Measurements from ENCODE around the gene UCK1. TPM values are rescaled to one million over a fixed set of nuclear protein-coding genes. Genes with fewer than 3 reads are reported as not detected.

The UCK1 gene
- total RNA-seq, 1 donor from 2014 or later = 32.4 TPM

- Mint-ChIP-seq H3K4me3 (ENCODE audit: low read depth) (no peak overlapping the region), H3K36me3 (ENCODE audit: insufficient read depth) (peaks cover 4% of the 10 kb centered on the region)
- TF ChIP-seq CTCF (IDR thresholded peaks at IDR 0.05; ENCODE audit: unreplicated experiment) = no peak
These were observed 8.3 kb upstream of the UCK1 start for GRCh38 chr9:131539223-131539923.

GRCh38 chr9:131537946-131538345 lies 6.9 kb upstream of the UCK1 start:
- no peaks in the 10 kb centered on the region for H3K36me3 Mint-ChIP-seq (ENCODE audit: insufficient read depth)
- no peak overlapping the region for H3K27ac Mint-ChIP-seq
- no peak for TF ChIP-seq CTCF (IDR thresholded peaks at IDR 0.05; ENCODE audit: unreplicated experiment)
- peaks cover 8% of the 10 kb centered on the region for H3K4me1 Mint-ChIP-seq (ENCODE audit: low read depth)
- no peak for DNase-seq (ENCODE audit: low spot score, unreplicated experiment)
- H3K4me3 Mint-ChIP-seq (ENCODE audit: low read depth) = no peak overlapping the region
- H3K27me3 Mint-ChIP-seq = no peaks in the 10 kb centered on the region
- peaks cover 7% of the 10 kb centered on the region for H3K9me3 Mint-ChIP-seq (ENCODE audit: low read depth)

More at GRCh38 chr9:131539223-131539923, 8.3 kb upstream of the UCK1 start:
- peaks cover 6% of the 10 kb centered on the region for H3K4me1 Mint-ChIP-seq (ENCODE audit: low read depth)
- peaks cover 14% of the 10 kb centered on the region for H3K9me3 Mint-ChIP-seq (ENCODE audit: low read depth)
- no peaks in the 10 kb centered on the region for H3K27me3 Mint-ChIP-seq
- DNase-seq (ENCODE audit: low spot score, unreplicated experiment) = no peak
- no peak overlapping the region for H3K27ac Mint-ChIP-seq

DNA sequence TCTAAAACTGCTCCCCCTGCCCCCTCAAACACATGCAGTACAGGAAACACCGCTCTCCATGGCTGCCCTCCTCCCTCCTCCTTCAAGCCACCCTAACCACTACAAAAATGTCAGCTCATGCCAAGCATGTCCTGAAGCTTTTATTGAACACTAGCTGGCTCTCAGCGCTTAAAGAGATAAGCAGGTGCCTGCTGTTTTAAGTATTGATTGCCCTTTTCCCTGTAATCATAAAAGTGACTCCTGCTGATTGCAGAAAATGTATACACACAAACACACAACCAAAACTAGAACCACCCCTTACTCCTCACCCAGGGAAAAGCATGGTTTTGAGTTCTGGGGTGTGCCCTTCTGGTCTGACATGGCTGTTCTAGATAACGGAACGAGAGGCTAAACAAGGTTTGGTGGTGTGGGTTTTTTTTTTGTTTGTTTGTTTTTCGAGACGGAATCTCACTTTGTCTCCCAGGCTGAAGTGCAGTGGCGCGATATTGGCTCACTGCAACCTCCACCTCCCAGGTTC lies 3.7 kb upstream of the UCK1 start:
- Mint-ChIP-seq H3K9me3 (ENCODE audit: low read depth) (no peaks in the 10 kb centered on the region), H3K27me3 (no peaks in the 10 kb centered on the region), H3K36me3 (ENCODE audit: insufficient read depth) (no peaks in the 10 kb centered on the region), H3K4me1 (ENCODE audit: low read depth) (peaks cover 17% of the 10 kb centered on the region), H3K27ac (peak overlapping the region; percentile 85), H3K4me3 (ENCODE audit: low read depth) (peak overlapping the region; percentile 29)
- DNase-seq (ENCODE audit: low spot score, unreplicated experiment) = no peak
- no peak for TF ChIP-seq CTCF (IDR thresholded peaks at IDR 0.05; ENCODE audit: unreplicated experiment)

GRCh38 chr9:131530546-131530919 lies 530 bp downstream of the UCK1 start:
- H3K27ac Mint-ChIP-seq = no peak overlapping the region
- no peaks in the 10 kb centered on the region for H3K27me3 Mint-ChIP-seq
- H3K36me3 Mint-ChIP-seq (ENCODE audit: insufficient read depth) = peaks cover 4% of the 10 kb centered on the region
- peaks cover 18% of the 10 kb centered on the region for H3K4me1 Mint-ChIP-seq (ENCODE audit: low read depth)
- peak; percentile 24 for TF ChIP-seq CTCF (IDR thresholded peaks at IDR 0.05; ENCODE audit: unreplicated experiment)
- DNase-seq (ENCODE audit: low spot score, unreplicated experiment) = peak; percentile 30
- peak overlapping the region; percentile 82 for H3K4me3 Mint-ChIP-seq (ENCODE audit: low read depth)
- H3K9me3 Mint-ChIP-seq (ENCODE audit: low read depth) = no peaks in the 10 kb centered on the region

GRCh38 chr9:131529597-131530545 lies 1.2 kb downstream of the UCK1 start:
- no peak for DNase-seq (ENCODE audit: low spot score, unreplicated experiment)
- TF ChIP-seq CTCF (IDR thresholded peaks at IDR 0.05; ENCODE audit: unreplicated experiment) = no peak
- H3K4me1 Mint-ChIP-seq (ENCODE audit: low read depth) = peaks cover 17% of the 10 kb centered on the region
- peak overlapping the region; percentile 82 for H3K4me3 Mint-ChIP-seq (ENCODE audit: low read depth)
- H3K9me3 Mint-ChIP-seq (ENCODE audit: low read depth) = no peaks in the 10 kb centered on the region
- H3K27me3 Mint-ChIP-seq = no peaks in the 10 kb centered on the region
- H3K27ac Mint-ChIP-seq = peak overlapping the region; percentile 86
- H3K36me3 Mint-ChIP-seq (ENCODE audit: insufficient read depth) = peaks cover 6% of the 10 kb centered on the region

All from progenitor cell of endocrine pancreas (in vitro differentiated cells).